Liver (tissue), 9 donors: ENCODE data around the gene KLHDC8A. TPM values are rescaled to one million over a fixed set of nuclear protein-coding genes. Genes with fewer than 3 reads are reported as not detected.

Source experiments
- DNase-seq: peaks from one replicate; pipeline ENCODE4 v3.0.0-alpha.2; 2017; ENCODE audit warnings: low spot score
- H3K27ac ChIP-seq, 2 donors: one replicate each; pipeline ENCODE4 v1.7.0; 2013; ENCODE audit warnings: inconsistent platforms in 2 of 2, low read length in 2 of 2, control low read depth in 1 of 2, low read depth in 1 of 2, mild to moderate bottlenecking in 1 of 2
- H3K27me3 ChIP-seq, 4 donors: one replicate each; pipeline versions ENCODE4 v1.6.1 to v1.7.0; 2013; ENCODE audit warnings: low read length in 3 of 4, inconsistent platforms in 1 of 4, mild to moderate bottlenecking in 1 of 4, moderate library complexity in 1 of 4; ENCODE audit not compliant: control insufficient read depth in 4 of 4, insufficient read depth in 4 of 4
- H3K36me3 ChIP-seq, 4 donors: one replicate each; pipeline versions ENCODE4 v1.6.1 to v1.7.0; 2013; ENCODE audit warnings: low read length in 3 of 4, mild to moderate bottlenecking in 3 of 4, low read depth in 1 of 4, moderate library complexity in 1 of 4; ENCODE audit not compliant: control insufficient read depth in 4 of 4, insufficient read depth in 3 of 4
- H3K4me1 ChIP-seq, 4 donors: one replicate each; pipeline versions ENCODE4 v1.6.1 to v1.7.0; 2013; ENCODE audit warnings: low read length in 3 of 4, mild to moderate bottlenecking in 3 of 4, moderate library complexity in 1 of 4; ENCODE audit not compliant: control insufficient read depth in 4 of 4, insufficient read depth in 4 of 4
- H3K4me3 ChIP-seq, 3 donors: one replicate each; pipeline versions ENCODE4 v1.6.1 to v1.7.0; 2013; ENCODE audit warnings: low read length in 3 of 3, control low read depth in 1 of 3, low read depth in 1 of 3, mild to moderate bottlenecking in 1 of 3
- H3K9ac ChIP-seq, 2 donors: one replicate each; pipeline ENCODE4 v1.7.0; 2013; ENCODE audit warnings: low read length in 2 of 2, mild to moderate bottlenecking in 2 of 2, moderate library complexity in 2 of 2, control low read depth in 1 of 2, low read depth in 1 of 2
- H3K9me3 ChIP-seq, 4 donors: one replicate each; pipeline versions ENCODE4 v1.6.1 to v1.7.0; 2013; ENCODE audit warnings: low read length in 3 of 4; ENCODE audit not compliant: control insufficient read depth in 4 of 4
- EGR1 ChIP-seq, 2 donors: IDR thresholded peaks; 2 replicates each; pipeline ENCODE4 v1.6.1; 2016 to 2018; ENCODE audit warnings: antibody characterized with exemption in 2 of 2, low read depth in 2 of 2
- FOXA2 ChIP-seq: IDR thresholded peaks from 2 replicates; pipeline ENCODE4 v1.6.1; 2016; ENCODE audit warnings: antibody characterized with exemption
- HNF4A ChIP-seq, 2 donors: conservative IDR thresholded peaks; 2 replicates each; pipeline ENCODE4 v1.6.1; 2016; ENCODE audit warnings: antibody characterized with exemption in 2 of 2, mild to moderate bottlenecking in 2 of 2
- HNF4G ChIP-seq: IDR thresholded peaks from 2 replicates; pipeline ENCODE4 v1.6.1; 2016; ENCODE audit warnings: antibody characterized with exemption
- JUND ChIP-seq, 2 donors: IDR thresholded peaks; 2 replicates each; pipeline ENCODE4 v1.6.1; 2016; ENCODE audit warnings: antibody characterized with exemption in 2 of 2
- MAX ChIP-seq: IDR thresholded peaks from 2 replicates; pipeline ENCODE4 v1.6.1; 2016; ENCODE audit warnings: antibody characterized with exemption
- RAD21 ChIP-seq, 2 donors: IDR thresholded peaks; 2 replicates each; pipeline ENCODE4 v1.6.1; 2016; ENCODE audit warnings: antibody characterized with exemption in 2 of 2, mild to moderate bottlenecking in 2 of 2
- RXRA ChIP-seq, 2 donors: IDR thresholded peaks; 2 replicates each; pipeline ENCODE4 v1.6.1; 2017 to 2018; ENCODE audit warnings: antibody characterized with exemption in 2 of 2, mild to moderate bottlenecking in 1 of 2
- SP1 ChIP-seq: IDR thresholded peaks from 2 replicates; pipeline ENCODE4 v1.6.1; 2018; ENCODE audit warnings: antibody characterized with exemption, mild to moderate bottlenecking
- TAF1 ChIP-seq: conservative IDR thresholded peaks from 2 replicates; pipeline ENCODE4 v1.6.1; 2016; ENCODE audit warnings: antibody characterized with exemption, mild to moderate bottlenecking
- YY1 ChIP-seq: IDR thresholded peaks from 2 replicates; pipeline ENCODE4 v1.6.1; 2016; ENCODE audit warnings: antibody characterized with exemption, mild to moderate bottlenecking
- WGBS: extraction: QIAGEN DNeasy Blood & Tissue Kit; methylation state at CpG from one replicate; pipeline ENCODE4 v1.1.7; 2013; 5-methylcytosine and 5-hydroxymethylcytosine counted together
- polyA plus RNA-seq, 2 donors: library from polyadenylated mRNA; stranded (reverse) in 1 of 2; unstranded in 1 of 2; fragments of 200-250 nt in 1 of 2; fragments of >200 nt in 1 of 2; fragmentation: Nextera tagmentation in 1 of 2; extraction: Ambion mirVana in 1 of 2; gene quantifications; one replicate each; pipeline versions ENCODE4 v1.2.1 to v1.2.3, GENCODE V29; 2013 to 2015
- total RNA-seq, 2 donors: library from RNA; depleted of rRNA; stranded (reverse); fragments of >200 nt; gene quantifications; one replicate each; pipeline ENCODE4 v1.2.3, GENCODE V29; 2014
- TF ChIP-seq, protein P1 (sequence below): IDR thresholded peaks from 2 replicates; pipeline ENCODE4 v1.6.1; 2016; ENCODE audit warnings: antibody characterized with exemption, mild to moderate bottlenecking
- donor health status: healthy.
- donor health status: healthy.
- donor health status: healthy.
- donor health status: healthy.
- donor health status: healthy.

Gene KLHDC8A
- total and polyA plus RNA-seq, 4 donors = 0.02 to 0.05 TPM; not detected in 2

GRCh38 chr1:205342986-205343385 is 13.7 kb downstream of the KLHDC8A start:
- Histone ChIP-seq H3K27me3 (peaks cover 3 to 19% (median 12%) of the 10 kb centered on the region in 4 donors), H3K9me3 (no peaks in the 10 kb centered on the region), H3K27ac (no peak overlapping the region), H3K9ac (no peak overlapping the region), H3K4me1 (peaks cover 3 to 10% (median 8%) of the 10 kb centered on the region in 4 donors), H3K4me3 (no peak overlapping the region), H3K36me3 (no peaks in the 10 kb centered on the region)
- 74% methylated on average over 12 of the region's 12 CpGs for WGBS
- no peak for DNase-seq
- TF ChIP-seq RAD21 (IDR thresholded peaks at IDR 0.05) (no peak), SP1 (no peak), HNF4A (conservative IDR thresholded peaks at IDR 0.05) (no peak), RXRA (IDR thresholded peaks at IDR 0.05) (no peak)
- TF ChIP-seq, protein P1, sequence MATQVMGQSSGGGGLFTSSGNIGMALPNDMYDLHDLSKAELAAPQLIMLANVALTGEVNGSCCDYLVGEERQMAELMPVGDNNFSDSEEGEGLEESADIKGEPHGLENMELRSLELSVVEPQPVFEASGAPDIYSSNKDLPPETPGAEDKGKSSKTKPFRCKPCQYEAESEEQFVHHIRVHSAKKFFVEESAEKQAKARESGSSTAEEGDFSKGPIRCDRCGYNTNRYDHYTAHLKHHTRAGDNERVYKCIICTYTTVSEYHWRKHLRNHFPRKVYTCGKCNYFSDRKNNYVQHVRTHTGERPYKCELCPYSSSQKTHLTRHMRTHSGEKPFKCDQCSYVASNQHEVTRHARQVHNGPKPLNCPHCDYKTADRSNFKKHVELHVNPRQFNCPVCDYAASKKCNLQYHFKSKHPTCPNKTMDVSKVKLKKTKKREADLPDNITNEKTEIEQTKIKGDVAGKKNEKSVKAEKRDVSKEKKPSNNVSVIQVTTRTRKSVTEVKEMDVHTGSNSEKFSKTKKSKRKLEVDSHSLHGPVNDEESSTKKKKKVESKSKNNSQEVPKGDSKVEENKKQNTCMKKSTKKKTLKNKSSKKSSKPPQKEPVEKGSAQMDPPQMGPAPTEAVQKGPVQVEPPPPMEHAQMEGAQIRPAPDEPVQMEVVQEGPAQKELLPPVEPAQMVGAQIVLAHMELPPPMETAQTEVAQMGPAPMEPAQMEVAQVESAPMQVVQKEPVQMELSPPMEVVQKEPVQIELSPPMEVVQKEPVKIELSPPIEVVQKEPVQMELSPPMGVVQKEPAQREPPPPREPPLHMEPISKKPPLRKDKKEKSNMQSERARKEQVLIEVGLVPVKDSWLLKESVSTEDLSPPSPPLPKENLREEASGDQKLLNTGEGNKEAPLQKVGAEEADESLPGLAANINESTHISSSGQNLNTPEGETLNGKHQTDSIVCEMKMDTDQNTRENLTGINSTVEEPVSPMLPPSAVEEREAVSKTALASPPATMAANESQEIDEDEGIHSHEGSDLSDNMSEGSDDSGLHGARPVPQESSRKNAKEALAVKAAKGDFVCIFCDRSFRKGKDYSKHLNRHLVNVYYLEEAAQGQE = no peak

GRCh38 chr1:205340676-205341075 is 16.0 kb downstream of the KLHDC8A start:
- H3K36me3 ChIP-seq = no peaks in the 10 kb centered on the region
- WGBS = 96% methylated on average over 1 of the region's 1 CpG
- no peak overlapping the region for H3K4me3 ChIP-seq
- TF ChIP-seq HNF4G = no peak
- TF ChIP-seq, protein P1 = no peak
- H3K27me3 ChIP-seq = peaks cover 3 to 13% (median 5%) of the 10 kb centered on the region in 4 donors
- H3K9me3 ChIP-seq = no peaks in the 10 kb centered on the region
- no peak for DNase-seq
- no peak overlapping the region for H3K9ac ChIP-seq
- H3K27ac ChIP-seq = no peak overlapping the region
- H3K4me1 ChIP-seq = peaks cover 3 to 10% (median 8%) of the 10 kb centered on the region in 4 donors

GRCh38 chr1:205339717-205340116 is 17.0 kb downstream of the KLHDC8A start:
- Histone ChIP-seq H3K9ac (no peak overlapping the region), H3K4me1 (peaks cover 3 to 10% (median 7%) of the 10 kb centered on the region in 4 donors), H3K36me3 (no peaks in the 10 kb centered on the region), H3K9me3 (no peaks in the 10 kb centered on the region), H3K27me3 (peaks cover 1 to 11% (median 5%) of the 10 kb centered on the region in 4 donors), H3K27ac (no peak overlapping the region), H3K4me3 (no peak overlapping the region)
- WGBS = 93% methylated on average over 4 of the region's 4 CpGs
- DNase-seq = no peak
- TF ChIP-seq EGR1 (IDR thresholded peaks at IDR 0.05; ENCODE audit: low read depth in 2 of 2) = no peak
- TF ChIP-seq, protein P1 = no peak
- no peak for TF ChIP-seq JUND (IDR thresholded peaks at IDR 0.05)
- no peak for TF ChIP-seq MAX
- no peak for TF ChIP-seq YY1
- TF ChIP-seq HNF4A (conservative IDR thresholded peaks at IDR 0.05) = no peak
- TF ChIP-seq FOXA2 = no peak
- TF ChIP-seq TAF1 = no peak
